Activated CD4-positive, alpha-beta T cell treated with anti-CD3 and anti-CD28 coated beads, Interleukin-2, Interleukin-6, amounts not matched to agents 100 ng/mL and 50 ng/mL, durations not matched to agents 16 hours and 8 hours (primary cell): ENCODE data around the gene IGDCC3.

Source experiments
- DNase-seq: peaks from one replicate; pipeline ENCODE4 v3.0.0-alpha.2; 2020

Gene IGDCC3

DNA sequence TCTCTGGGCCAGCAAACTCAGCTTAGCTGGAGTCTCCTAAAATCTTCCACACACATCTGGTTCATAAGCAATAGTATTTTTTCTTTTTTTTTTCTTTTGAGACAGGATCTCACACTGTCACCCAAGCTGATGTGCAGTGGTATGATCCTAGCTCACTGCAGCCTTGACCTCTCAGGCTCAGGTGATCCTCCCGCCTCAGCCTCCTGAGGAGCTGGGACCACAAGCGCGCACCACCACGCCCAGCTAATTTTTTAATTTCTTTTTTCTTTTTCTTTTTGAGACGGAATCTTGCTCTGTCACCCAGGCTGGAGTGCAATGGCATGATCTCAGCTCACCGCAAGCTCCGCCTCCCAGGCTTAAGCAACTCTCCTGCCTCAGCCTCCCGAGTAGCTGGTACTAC, 39.0 kb downstream of the IGDCC3 start:
- no peak for DNase-seq

DNA sequence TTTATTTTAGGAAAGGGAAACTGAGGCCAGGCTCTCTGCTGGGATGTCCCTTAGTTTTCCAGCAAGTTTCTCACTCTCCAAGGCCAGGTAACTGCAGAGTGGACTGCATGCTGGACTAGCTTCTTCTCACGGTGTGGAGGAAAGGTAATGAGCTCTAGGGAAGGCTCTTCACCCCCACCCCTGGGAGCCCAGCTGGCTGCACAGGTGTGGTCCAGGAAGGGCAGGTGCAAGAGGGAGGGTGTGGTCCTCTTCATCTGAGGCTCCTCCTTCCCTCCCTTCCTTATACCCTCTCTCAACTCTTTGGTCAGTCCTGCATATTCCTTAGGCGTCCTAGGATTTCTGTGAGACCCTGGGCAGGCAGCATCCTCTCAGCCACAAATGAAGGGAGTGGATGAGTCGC, 39.4 kb downstream of the IGDCC3 start:
- no peak for DNase-seq

DNA sequence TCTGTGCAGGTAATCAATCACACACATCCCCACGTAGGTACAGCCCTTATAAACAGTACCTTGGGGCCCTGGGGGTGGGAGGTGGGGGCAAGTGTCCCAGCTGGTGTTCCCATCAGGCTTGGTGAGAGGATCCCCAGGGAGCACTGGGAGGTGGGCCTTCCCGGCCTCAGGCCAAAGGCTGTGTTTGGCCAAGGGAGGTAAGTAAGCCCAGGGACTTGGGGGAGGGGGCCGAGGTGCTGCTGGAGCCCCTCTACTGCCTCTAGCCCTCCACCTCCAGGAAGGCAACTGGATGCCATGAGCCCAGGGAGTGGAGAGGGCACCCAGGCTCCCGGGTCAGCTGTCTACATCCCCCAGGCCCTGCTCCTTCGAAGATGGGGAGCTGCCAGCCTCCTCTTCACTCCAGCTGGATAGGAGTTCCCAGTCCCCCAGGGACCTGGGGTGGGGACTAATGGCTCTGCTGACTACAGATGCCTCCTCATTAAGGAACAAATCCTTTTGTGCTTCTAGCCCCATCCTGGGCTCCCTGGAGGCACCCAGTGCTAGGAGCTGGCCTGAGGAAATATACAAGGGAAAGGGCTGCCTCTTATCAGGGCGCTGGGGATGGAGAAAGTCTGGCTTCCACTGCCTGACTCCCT, 40.2 kb downstream of the IGDCC3 start:
- no peak for DNase-seq

DNA sequence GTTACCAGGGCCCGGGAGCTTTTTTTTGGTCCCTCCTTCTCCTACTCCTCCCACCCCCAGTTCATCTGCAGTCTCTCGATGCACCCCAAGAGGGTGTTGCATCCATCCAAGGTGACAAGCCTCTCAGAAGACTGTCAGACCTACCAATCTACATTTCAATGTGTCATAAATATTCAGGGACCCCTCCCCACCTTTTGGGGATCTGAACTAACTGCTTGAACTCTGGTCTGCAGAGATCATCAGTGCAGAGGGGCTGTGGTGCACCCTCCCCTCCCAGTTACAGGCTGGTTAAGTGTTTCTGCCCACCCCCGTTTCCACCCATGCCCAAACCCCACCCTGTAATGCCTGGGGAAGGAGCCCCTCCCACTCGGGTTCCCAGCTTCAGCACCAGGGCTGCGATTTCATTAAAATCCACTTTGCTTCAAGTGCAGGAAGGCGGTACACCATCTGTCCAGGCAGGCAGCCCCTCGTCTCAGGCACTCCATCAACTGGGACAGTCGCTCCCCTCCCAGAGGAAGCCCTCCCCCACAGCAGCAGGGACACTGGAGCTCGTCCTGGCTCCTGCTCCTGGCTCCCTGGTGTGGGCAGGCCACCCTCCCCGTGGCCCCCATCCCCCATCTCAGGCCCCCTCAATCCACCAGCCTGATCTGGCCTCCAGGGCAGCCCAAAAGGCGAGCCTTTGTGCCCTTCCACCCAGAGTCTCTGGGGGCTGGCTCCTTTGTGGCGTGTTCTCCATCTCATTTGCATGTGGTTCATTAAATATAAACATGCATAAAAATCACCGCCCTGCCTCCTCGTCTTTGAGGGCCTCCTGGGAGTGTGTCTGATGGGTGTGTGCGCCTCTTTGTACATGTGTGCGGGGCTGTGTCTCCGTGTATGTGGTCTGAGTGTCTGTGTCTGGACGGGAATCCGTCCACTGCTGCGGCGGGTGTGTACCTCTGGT, 41.0 kb downstream of the IGDCC3 start:
- no peak for DNase-seq

DNA sequence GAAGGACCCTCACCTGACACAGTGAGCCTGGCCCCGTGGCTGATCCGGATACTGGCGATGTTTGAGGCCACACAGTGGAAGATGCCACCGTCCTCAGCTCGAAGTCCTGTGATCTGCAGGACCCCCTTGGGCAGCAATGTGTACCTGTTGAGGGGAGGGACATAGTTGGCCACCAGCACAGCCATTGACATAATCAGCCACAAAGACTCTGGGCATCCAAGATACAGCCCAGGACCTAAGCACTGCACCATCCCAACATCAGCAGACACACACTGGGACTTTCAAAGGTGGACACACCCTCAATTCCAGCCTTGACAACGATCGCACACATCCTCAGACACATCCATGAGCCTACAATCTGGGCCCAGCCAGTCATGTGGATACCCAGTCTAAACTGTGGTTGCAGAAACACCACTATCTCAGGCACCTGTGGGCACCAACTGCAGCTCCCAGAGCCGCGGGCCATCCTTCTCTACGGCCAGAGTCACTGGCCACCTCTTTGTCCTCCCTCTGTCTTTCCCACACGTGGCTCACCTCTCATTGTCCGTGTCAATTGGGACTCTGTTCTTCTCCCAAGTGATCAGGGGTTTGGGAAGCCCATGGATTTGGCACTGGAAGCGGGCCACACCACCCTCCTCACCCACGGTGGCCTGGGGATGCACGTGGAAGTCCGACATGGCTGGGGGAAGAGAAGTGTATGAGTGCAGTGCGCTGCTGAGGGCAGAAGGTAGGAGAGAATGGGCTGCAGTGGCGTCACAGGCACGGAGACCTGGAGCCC, 42.3 kb downstream of the IGDCC3 start:
- no peak for DNase-seq

- DNase-seq = no peak
Measured at GRCh38 chr15:65334586-65335231, 43.1 kb downstream of the IGDCC3 start.

DNA sequence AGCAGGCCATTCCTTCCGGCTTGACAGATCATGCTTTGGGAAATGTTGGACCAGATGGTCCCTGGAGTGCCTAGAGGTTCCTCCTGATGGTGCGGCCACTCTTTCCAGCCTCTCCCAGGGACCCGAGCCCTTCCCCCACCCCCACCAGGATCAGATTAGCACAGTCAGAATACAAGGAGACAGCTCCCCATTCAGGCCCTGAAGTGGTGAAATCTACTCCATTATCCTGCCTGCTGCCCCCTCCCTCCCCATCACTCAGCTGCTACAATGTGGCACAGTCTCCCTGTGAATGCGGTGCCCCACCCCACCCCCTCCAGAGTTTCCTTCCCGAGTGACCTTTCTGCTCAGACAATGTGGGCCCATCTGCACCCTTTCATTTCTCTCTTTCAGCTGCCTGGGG, 43.9 kb downstream of the IGDCC3 start:
- DNase-seq = no peak

DNA sequence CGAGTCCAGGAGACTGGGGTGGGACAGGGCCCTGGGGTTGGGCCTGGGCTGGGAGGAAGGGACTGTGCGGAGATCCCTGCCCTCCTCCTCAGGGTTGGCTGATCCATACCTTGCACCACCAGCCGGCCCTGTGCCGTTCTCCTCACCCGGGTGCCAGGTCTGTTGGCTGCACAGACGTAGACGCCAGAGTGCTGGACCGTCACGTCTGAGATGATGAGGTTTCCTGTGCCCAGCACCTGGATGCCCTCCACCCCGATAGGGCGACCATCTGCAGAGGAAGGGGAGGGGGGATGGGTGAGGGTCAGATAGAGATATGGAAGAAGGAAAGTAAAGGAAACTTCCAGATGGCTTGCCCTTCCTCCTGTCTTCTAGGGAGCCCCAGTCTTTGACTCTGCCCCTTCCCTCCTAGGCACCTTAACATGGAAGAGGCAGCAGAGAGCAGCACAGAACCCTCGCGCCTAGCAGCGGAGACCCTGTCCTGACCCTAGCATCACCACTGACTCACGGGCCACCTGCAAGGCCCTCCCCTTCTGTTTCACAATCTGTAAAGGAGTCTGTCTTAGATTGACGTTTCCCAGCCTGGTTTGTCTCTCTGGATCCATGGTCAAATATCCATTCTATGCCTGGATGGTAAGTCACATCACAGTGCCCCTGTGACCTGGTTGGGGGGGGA, 44.5 kb downstream of the IGDCC3 start:
- DNase-seq = no peak

DNA sequence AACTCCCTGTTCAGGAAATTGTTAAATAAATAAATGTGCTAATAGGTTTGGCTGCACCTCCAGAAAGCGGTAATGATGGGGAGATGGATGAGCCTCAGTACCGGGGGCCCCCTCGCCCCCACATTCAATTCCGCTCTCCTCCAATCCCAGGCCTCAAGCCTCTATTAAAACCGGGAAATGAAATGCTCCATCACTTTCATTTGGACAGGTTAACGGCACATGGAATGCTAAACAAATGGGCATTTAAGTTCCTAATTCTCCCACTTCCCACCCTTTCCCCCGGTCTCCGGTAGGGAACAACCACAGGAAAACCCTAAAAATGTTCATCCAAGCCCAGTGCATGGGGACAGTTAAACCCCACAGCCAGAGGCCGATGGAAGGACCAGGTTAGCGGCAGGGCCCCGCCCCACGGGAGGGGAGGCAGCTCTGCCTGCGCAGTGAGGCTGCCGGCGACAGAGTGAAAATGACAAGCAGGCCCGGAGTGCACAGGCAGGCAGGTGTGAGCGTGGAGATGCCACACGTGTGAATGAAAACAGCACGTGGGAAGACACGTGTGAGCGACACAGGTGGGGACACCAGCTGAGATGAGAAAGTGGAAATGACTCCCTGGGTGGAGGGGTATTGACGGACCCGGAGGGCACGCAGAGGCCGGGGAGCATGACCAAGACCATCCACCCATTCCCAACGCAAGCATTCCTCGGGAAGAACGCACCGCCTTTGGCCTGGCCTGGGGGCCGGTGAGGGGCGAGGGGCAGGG, 45.2 kb downstream of the IGDCC3 start:
- no peak for DNase-seq

DNA sequence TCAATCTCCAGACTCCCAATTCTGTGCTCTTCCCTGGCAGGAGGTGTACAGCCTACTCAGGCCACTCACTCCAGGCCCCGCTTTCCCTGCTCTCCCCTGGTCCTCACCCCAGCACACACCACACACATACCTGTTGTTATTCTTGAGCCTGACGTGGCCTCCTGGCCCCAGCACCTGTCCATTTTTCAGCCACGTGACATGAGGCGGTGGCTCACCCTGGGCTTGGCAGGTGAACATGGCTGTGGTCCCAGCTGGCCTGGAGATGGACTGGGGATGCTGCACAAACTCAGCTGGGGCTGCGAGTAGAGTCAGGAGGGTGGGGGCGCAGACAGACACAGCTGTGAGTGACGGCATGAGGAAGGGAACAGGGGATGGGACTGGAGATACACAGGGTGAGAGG, 46.0 kb downstream of the IGDCC3 start:
- no peak for DNase-seq

DNA sequence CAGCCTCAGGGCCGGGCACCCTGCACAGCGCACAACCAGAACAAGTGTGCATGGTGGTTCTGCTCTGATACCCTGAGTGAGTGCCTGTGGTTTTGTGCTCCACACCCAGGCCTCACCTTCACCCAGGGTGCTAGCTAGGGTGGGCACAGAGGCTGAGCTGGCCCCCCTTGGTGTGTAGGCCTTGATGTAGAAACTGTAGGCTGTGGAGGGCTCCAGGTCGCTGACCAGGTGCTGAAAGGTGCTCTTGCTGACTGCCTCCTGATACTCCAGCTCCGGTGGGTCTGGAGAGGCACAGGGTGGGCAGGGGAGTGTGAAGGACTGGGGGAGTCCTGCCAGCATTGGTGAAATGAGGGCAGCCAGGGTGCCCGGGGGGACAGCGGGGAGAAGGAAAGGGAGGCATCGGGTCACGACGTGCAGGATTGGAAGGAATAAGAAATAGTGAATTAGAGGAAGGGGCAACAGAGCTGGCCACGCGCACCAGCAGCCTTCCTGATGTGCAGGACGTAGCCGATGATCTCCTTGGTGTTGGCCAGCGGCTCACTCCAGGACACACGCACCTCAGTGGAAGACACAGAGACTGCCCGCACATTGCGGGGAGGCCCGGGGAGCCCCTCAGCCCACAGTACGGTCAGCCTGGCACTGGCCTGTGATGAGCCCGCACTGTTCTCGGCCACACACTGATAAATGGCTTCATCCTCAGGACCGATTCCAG, 46.7 kb downstream of the IGDCC3 start:
- DNase-seq = no peak

- DNase-seq = no peak
Measured at GRCh38 chr15:65329984-65330735, 47.6 kb downstream of the IGDCC3 start.

DNA sequence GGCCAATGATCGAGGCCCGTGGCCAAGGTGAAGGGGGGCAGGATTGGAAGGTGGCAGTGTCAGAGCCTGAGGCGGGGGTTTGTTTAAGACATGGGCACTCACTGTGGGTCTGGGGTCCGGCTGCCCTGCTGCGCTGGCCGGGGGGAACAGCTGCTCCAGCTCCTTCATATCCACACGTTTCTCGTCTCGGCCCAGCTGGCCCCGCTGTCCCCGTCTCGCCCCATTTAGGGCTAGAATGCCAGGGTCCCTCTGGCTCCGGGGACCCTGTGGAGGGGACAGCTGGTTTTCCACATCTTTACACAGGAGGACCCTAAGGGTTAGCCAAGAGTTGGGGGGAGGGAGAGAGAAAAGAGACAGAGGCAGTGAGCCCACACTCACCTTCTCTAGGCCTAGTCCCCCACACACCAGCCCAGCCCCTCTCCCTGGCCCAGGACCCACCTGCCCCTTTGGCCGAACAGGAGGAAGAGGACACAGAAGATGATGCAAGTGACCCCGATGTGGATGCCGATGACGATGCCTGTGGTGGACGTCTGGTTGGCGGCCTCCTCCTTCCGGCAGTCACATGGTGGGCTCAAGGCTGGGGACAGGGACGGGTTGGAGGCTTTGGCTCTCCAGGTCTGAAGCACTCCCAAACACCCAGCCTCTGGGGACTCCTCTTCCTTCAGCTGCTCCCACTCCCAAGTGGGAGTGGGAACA, 48.4 kb downstream of the IGDCC3 start:
- DNase-seq = no peak

- DNase-seq = no peak
Measured at GRCh38 chr15:65328506-65329287, 49.1 kb downstream of the IGDCC3 start.

DNA sequence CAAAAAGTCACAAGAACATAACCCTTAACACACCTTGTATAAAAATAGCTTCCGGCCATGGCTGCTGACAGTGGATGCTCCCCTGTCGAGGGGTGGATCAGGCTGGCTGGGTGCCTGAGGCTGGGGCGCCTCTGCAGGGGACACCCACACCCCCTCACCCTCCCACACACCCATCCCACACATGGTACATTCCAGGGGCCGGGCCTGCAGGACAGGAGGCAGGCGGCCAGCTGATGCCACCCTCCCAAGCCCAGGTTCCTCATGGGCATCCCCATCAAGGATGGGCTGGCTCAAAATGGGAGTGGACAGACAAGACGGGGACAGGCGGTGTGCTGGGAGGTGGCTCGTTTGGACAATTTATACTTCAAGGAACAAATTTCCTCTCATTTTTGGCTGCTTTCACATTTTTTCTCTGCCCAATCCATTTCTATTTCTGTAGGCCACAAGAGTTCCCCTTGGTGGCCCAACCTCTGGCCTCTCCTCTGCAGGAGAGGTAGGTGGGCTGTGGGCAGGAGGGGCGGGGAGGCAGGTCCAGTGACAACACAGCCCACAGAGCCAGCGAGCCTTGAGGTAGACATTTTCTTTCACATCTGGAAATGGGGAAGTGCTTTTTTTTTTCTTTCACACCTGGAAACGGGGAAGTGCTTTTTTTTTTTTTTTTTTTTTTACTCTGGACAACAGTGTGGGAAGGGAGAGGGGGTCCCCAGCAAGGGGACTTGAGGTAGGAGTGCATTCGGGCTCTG, 50.0 kb downstream of the IGDCC3 start:
- DNase-seq = no peak

GRCh38 chr15:65326818-65327217, 51.0 kb downstream of the IGDCC3 start:
- no peak for DNase-seq

DNA sequence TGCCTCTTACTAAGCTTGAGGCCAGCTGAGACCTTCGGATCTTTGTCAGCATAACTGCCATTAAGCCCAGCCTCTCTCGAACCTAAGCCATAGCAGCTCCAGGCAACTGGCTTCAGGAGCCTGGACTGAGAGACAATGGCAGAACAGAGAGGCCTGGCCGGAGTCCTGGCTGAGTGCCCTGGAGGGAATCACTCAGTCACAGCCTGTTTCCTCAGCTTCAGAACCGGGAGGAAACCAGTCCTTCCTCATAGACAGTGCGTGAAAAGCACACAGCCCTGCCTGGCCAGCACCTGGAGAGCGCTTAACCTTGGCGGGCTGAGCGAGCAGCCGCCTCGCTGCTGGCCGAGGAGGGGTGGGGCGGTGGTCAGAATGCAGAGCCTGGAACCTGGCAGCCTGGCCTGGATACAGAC, 51.7 kb downstream of the IGDCC3 start:
- no peak for DNase-seq

DNA sequence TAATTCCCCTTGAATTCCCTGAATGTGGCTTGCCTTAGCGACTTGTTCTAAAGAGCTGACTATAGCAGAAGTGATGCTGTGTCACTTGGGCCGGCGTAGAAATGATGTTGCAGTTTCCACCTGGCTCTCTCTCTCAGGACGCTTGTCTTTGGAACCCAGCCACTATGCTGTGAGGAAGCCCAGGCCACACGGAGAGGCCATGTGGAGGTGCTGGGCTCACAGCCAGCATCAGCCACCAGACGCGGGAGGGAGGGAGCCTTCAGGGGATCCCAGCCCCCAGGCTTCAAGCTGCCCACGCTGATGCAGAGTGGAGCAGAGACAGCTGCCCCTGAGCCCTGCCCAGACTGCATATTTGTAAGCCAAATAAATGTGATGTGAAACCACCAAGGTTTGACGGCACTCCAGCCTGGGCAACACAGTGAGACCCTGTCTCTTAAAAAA, 54.7 kb downstream of the IGDCC3 start:
- no peak for DNase-seq
